H1 (cell line): Measurements from ENCODE around the gene SMYD3. TPM values are rescaled to one million over a fixed set of nuclear protein-coding genes. Genes with fewer than 3 reads are reported as not detected.

Source experiments
- HDAC2 ChIP-seq, 2 experiments: fragments of 300-600 bp in 1 of 2; sonication (generic) in 1 of 2; IDR thresholded peaks; 2 replicates each; pipeline ENCODE4 v1.6.1; 2011 to 2012; ENCODE audit warnings: low read depth in 2 of 2, low read length in 2 of 2, mild to moderate bottlenecking in 2 of 2, moderate library complexity in 2 of 2, borderline replicate concordance in 1 of 2, inconsistent platforms in 1 of 2
- MAX ChIP-seq: IDR thresholded peaks from 2 replicates; pipeline ENCODE4 v1.6.1; 2012; ENCODE audit warnings: inconsistent platforms
- polyA plus RNA-seq, 7 experiments: library from polyadenylated mRNA; depleted of rRNA in 3 of 7; stranded (reverse) in 5 of 7; unstranded in 2 of 7; fragments of >200 nt in 5 of 7; fragments of 200-250 nt in 2 of 7; gene quantifications; 1 replicate in 5 of 7; 2 replicates in 1 of 7; 4 replicates in 1 of 7; pipeline versions ENCODE4 v1.2.1 to v1.2.3, GENCODE V29; 2011 to 2013; ENCODE audit warnings: missing spikeins in 2 of 7, mixed read lengths in 2 of 7
- total RNA-seq: library from RNA; stranded (reverse); fragmentation: NEBNext Ultra II Directional; extraction: Animal tissue kit (Norgen Biotek cat#: 25700); gene quantifications from 2 replicates; pipeline ENCODE4 v1.2.1, GENCODE V29; 2021

Gene SMYD3
- total and polyA plus RNA-seq, 2 of the 8 experiments (the other 6 are each of a cell fraction or from before 2014, with no cell fraction given), result 17.3 to 25.4 TPM

- no peak for TF ChIP-seq HDAC2 (IDR thresholded peaks at IDR 0.05; ENCODE audit: borderline replicate concordance in 1 of 2, low read depth in 2 of 2, low read length in 2 of 2)
- no peak for TF ChIP-seq MAX
- TF ChIP-seq, all 59 proteins: peak for 0
Measured at GRCh38 chr1:246106342-246106763, 400.7 kb downstream of the SMYD3 start (continued).
